Liver (tissue), 3 donors: ENCODE measurements around the gene PLAC8L1.

Experiments used
- ATF3 ChIP-seq: IDR thresholded peaks from 2 replicates; pipeline ENCODE4 v1.6.1; 2016; ENCODE audit warnings: antibody characterized with exemption
- FOXA1 ChIP-seq: IDR thresholded peaks from 2 replicates; pipeline ENCODE4 v1.6.1; 2016; ENCODE audit warnings: antibody characterized with exemption
- GABPA ChIP-seq, 2 donors: IDR thresholded peaks in 1 of 2; conservative IDR thresholded peaks in 1 of 2; 2 replicates each; pipeline ENCODE4 v1.6.1; 2016; ENCODE audit warnings: antibody characterized with exemption in 2 of 2, mild to moderate bottlenecking in 1 of 2, moderate library complexity in 1 of 2
- HNF4A ChIP-seq, 2 donors: conservative IDR thresholded peaks; 2 replicates each; pipeline ENCODE4 v1.6.1; 2016; ENCODE audit warnings: antibody characterized with exemption in 2 of 2, mild to moderate bottlenecking in 2 of 2
- JUND ChIP-seq, 2 donors: IDR thresholded peaks; 2 replicates each; pipeline ENCODE4 v1.6.1; 2016; ENCODE audit warnings: antibody characterized with exemption in 2 of 2
- NR2F2 ChIP-seq: IDR thresholded peaks from 2 replicates; pipeline ENCODE4 v1.6.1; 2016; ENCODE audit warnings: antibody characterized with exemption
- RAD21 ChIP-seq, 2 donors: IDR thresholded peaks; 2 replicates each; pipeline ENCODE4 v1.6.1; 2016; ENCODE audit warnings: antibody characterized with exemption in 2 of 2, mild to moderate bottlenecking in 2 of 2
- SP1 ChIP-seq: IDR thresholded peaks from 2 replicates; pipeline ENCODE4 v1.6.1; 2018; ENCODE audit warnings: antibody characterized with exemption, mild to moderate bottlenecking
- TAF1 ChIP-seq: conservative IDR thresholded peaks from 2 replicates; pipeline ENCODE4 v1.6.1; 2016; ENCODE audit warnings: antibody characterized with exemption, mild to moderate bottlenecking
- YY1 ChIP-seq: IDR thresholded peaks from 2 replicates; pipeline ENCODE4 v1.6.1; 2016; ENCODE audit warnings: antibody characterized with exemption, mild to moderate bottlenecking
- TF ChIP-seq, protein P1 (sequence below): fragments of 150-350 bp; IDR thresholded peaks from 2 replicates; pipeline ENCODE4 v1.5.1; 2017; ENCODE audit warnings: improper control_type of control experiment, low read depth, low read length; ENCODE audit not compliant: missing input control
- donor health status: healthy.
- donor health status: healthy.

- TF ChIP-seq HNF4A (conservative IDR thresholded peaks at IDR 0.05), result no peak
- TF ChIP-seq, protein P1, sequence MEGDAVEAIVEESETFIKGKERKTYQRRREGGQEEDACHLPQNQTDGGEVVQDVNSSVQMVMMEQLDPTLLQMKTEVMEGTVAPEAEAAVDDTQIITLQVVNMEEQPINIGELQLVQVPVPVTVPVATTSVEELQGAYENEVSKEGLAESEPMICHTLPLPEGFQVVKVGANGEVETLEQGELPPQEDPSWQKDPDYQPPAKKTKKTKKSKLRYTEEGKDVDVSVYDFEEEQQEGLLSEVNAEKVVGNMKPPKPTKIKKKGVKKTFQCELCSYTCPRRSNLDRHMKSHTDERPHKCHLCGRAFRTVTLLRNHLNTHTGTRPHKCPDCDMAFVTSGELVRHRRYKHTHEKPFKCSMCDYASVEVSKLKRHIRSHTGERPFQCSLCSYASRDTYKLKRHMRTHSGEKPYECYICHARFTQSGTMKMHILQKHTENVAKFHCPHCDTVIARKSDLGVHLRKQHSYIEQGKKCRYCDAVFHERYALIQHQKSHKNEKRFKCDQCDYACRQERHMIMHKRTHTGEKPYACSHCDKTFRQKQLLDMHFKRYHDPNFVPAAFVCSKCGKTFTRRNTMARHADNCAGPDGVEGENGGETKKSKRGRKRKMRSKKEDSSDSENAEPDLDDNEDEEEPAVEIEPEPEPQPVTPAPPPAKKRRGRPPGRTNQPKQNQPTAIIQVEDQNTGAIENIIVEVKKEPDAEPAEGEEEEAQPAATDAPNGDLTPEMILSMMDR, result peak; percentile 12
- no peak for TF ChIP-seq TAF1
- peak; percentile 51 to 68 for TF ChIP-seq RAD21 (IDR thresholded peaks at IDR 0.05)
- no peak for TF ChIP-seq JUND (IDR thresholded peaks at IDR 0.05)
- TF ChIP-seq FOXA1, result no peak
- TF ChIP-seq SP1, result no peak
- TF ChIP-seq GABPA (IDR thresholded peaks at IDR 0.05 in 1 of 2, conservative IDR thresholded peaks at IDR 0.05 in 1 of 2), result no peak
- TF ChIP-seq YY1, result no peak
- no peak for TF ChIP-seq ATF3
- no peak for TF ChIP-seq NR2F2
Measured at GRCh38 chr5:146052780-146053179, 52.6 kb downstream of the PLAC8L1 start.
